ENCODE results near the gene NR2C2. TPM values are rescaled to one million over a fixed set of nuclear protein-coding genes. Genes with fewer than 3 reads are reported as not detected.

NR2C2 gene
- total and polyA plus RNA-seq, 10 of the 15 experiments (the other 5 are each of a cell fraction or from before 2014, with no cell fraction given), result 2.7 to 30.3 (median 18.3) TPM

DNA sequence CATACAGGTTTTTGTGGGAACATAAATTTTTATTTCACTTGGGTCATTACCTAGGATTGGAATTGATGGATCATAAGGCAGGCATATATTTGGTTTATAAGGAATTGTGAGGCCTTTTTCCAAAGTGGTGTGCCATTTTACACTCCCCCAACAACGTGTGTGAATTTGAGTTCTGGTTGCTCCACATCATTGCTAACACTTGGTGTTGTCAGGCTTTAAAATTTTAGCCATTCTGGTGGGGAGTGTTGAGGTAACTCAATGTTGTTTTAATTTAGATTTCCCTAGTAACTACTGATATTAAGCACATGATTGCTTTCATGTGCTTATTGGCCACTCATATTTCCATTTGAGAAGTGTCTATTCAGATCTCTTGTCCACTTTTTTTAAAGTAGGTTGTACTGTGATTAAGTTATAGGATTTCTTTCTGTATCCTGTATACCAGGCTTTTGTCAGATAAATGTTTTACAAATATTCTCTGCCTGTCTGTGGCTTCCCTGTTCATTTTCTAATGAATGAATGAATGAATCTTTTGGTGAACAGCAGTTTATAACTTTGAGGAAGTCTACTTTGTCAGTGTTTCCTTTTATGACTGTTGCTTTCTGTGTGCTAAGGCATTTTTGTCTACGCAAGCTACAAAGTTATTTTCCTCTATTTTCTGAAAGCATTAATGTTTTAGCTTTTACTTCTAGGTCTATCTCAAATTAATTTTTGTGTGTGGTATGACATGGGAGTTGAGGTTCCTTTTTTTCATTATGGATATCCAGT lies 17.9 kb upstream of the NR2C2 start:
- Histone ChIP-seq H2AFZ (ENCODE audit: control insufficient read depth, low read depth, low read length) (no peak overlapping the region), H3K9ac (ENCODE audit: control insufficient read depth, insufficient read depth, low read length) (no peak overlapping the region), H3K27me3 (replicated peaks in 1 of 2; ENCODE audit: control insufficient read depth in 2 of 2, insufficient read depth in 2 of 2, low read length in 1 of 2) (no peaks in the 10 kb centered on the region), H3K9me3 (replicated peaks; ENCODE audit: control insufficient read depth, insufficient read depth, low read length) (no peaks in the 10 kb centered on the region), H4K20me1 (ENCODE audit: control insufficient read depth, insufficient read depth) (no peaks in the 10 kb centered on the region), H3K4me2 (ENCODE audit: control insufficient read depth, insufficient read depth) (no peak overlapping the region), H3K36me3 (ENCODE audit: control insufficient read depth in 2 of 2, insufficient read depth in 2 of 2, low read length in 1 of 2) (no peaks in the 10 kb centered on the region), H3K27ac (ENCODE audit: control insufficient read depth, insufficient read depth) (no peak overlapping the region), H3K4me1 (ENCODE audit: control insufficient read depth, insufficient read depth, low read length) (no peaks in the 10 kb centered on the region), H3K4me3 (no peak overlapping the region), H3K79me2 (ENCODE audit: control insufficient read depth, insufficient read depth, low read length) (no peaks in the 10 kb centered on the region)
- no TSS peak for BruUV-seq (replicated peaks)
- in situ Hi-C loops (cut with MboI), result no loop called here
- intact Hi-C loops (cut with micrococcal nuclease; ENCODE audit: unreplicated experiment), result loop anchor here (5.0 to 10.0 kb wide), 2 partner anchors 88 to 275 kb away; partner anchors contain the start of gene CAPN7
- RAD21 ChIA-PET (ENCODE audit: unreplicated experiment), result interaction anchor here (1.1 kb wide), 1 partner anchor 149 kb away, joined by 3 read pairs; no protein-coding TSS in a partner anchor
- no peak for FAIRE-seq
- SMC1A ChIA-PET (ENCODE audit: uncharacterized antibody, unreplicated experiment), result interaction anchor here (0.7 to 1.0 kb wide), 4 partner anchors 8 to 166 kb away, joined by 3 read pairs; no protein-coding TSS in a partner anchor
- POLR2A ChIA-PET, result no interaction called here
- TF ChIP-seq FOXM1 (IDR thresholded peaks at IDR 0.05; ENCODE audit: low read depth, low read length) (no peak), SPI1 (IDR thresholded peaks at IDR 0.05; ENCODE audit: borderline replicate concordance, insufficient read depth, low read depth, low read length) (peak; percentile 50; the same call in 1 of the 2 replicates), SREBF2 (IDR thresholded peaks at IDR 0.05; ENCODE audit: low read length) (no peak), BMI1 (IDR thresholded peaks at IDR 0.05; ENCODE audit: borderline replicate concordance) (no peak), TCF3 (IDR thresholded peaks at IDR 0.05; ENCODE audit: borderline replicate concordance, insufficient read depth, low read depth, low read length) (no peak), ZNF24 (IDR thresholded peaks at IDR 0.05) (peak; percentile 80)
- TF ChIP-seq, protein P1, sequence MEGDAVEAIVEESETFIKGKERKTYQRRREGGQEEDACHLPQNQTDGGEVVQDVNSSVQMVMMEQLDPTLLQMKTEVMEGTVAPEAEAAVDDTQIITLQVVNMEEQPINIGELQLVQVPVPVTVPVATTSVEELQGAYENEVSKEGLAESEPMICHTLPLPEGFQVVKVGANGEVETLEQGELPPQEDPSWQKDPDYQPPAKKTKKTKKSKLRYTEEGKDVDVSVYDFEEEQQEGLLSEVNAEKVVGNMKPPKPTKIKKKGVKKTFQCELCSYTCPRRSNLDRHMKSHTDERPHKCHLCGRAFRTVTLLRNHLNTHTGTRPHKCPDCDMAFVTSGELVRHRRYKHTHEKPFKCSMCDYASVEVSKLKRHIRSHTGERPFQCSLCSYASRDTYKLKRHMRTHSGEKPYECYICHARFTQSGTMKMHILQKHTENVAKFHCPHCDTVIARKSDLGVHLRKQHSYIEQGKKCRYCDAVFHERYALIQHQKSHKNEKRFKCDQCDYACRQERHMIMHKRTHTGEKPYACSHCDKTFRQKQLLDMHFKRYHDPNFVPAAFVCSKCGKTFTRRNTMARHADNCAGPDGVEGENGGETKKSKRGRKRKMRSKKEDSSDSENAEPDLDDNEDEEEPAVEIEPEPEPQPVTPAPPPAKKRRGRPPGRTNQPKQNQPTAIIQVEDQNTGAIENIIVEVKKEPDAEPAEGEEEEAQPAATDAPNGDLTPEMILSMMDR (IDR thresholded peaks at IDR 0.05 in 2 of 3, conservative IDR thresholded peaks at IDR 0.05 in 1 of 3; ENCODE audit: control insufficient read depth in 2 of 3, extremely low read depth in 1 of 3, insufficient read depth in 1 of 3, low read depth in 3 of 3, low read length in 3 of 3), result no peak
- 53% methylated on average over 2 of the region's 2 CpGs for WGBS (ENCODE audit: insufficient coverage, insufficient replicate concordance, low lambda C conversion rate, missing lambda C conversion rate)
- CTCF ChIA-PET, result interaction anchor here (1.6 kb wide), 1 partner anchor 148 kb away, joined by 5 read pairs; no protein-coding TSS in a partner anchor
- no peak for DNase-seq (ENCODE audit: low read depth, low spot score)
- ATAC-seq, result no peak
